Mesendoderm (in vitro differentiated cells): ENCODE measurements around the gene OPA1.

Source experiments
- DNase-seq: peaks from one replicate; pipeline ENCODE4 v3.0.0; 2013
- H2AK5ac ChIP-seq: 2 replicates; pipeline ENCODE4 v1.6.1; 2013; ENCODE audit warnings: low read length, inconsistent platforms
- H2BK120ac ChIP-seq: 2 replicates; pipeline ENCODE4 v1.6.1; 2013; ENCODE audit warnings: low read depth, mild to moderate bottlenecking, low read length, moderate library complexity, mixed read lengths
- H2BK15ac ChIP-seq: replicated peaks from 2 replicates; pipeline ENCODE4 v1.6.1; 2013; ENCODE audit warnings: low read depth, mild to moderate bottlenecking, moderate library complexity
- H2BK5ac ChIP-seq: 2 replicates; pipeline ENCODE4 v1.6.1; 2013; ENCODE audit warnings: low read length, inconsistent platforms
- H3K18ac ChIP-seq: 2 replicates; pipeline ENCODE4 v1.6.1; 2013; ENCODE audit warnings: mild to moderate bottlenecking, low read length, mixed read lengths
- H3K23ac ChIP-seq: one replicate; pipeline ENCODE4 v1.6.1; 2013; ENCODE audit warnings: low read length
- H3K27ac ChIP-seq: 2 replicates; pipeline ENCODE4 v1.5.1; 2013; ENCODE audit warnings: low read depth, mild to moderate bottlenecking, inconsistent platforms, low read length, moderate library complexity
- H3K27me3 ChIP-seq: 2 replicates; pipeline ENCODE4 v1.6.1; 2013; ENCODE audit warnings: low read length, control low read depth, mild to moderate bottlenecking, inconsistent platforms; ENCODE audit not compliant: insufficient read depth, poor library complexity
- H3K36me3 ChIP-seq: 2 replicates; pipeline ENCODE4 v1.6.1; 2013; ENCODE audit warnings: low read length, inconsistent platforms; ENCODE audit not compliant: control insufficient read depth, insufficient read depth
- H3K4ac ChIP-seq: one replicate; pipeline ENCODE4 v1.6.1; 2013; ENCODE audit warnings: low read depth, mild to moderate bottlenecking, low read length, moderate library complexity
- H3K4me1 ChIP-seq: 2 replicates; pipeline ENCODE4 v1.6.1; 2013; ENCODE audit warnings: low read depth, low read length, inconsistent platforms; ENCODE audit not compliant: control insufficient read depth
- H3K4me2 ChIP-seq: 2 replicates; pipeline ENCODE4 v1.6.1; 2013; ENCODE audit warnings: low read length
- H3K4me3 ChIP-seq: 2 replicates; pipeline ENCODE4 v1.5.1; 2013; ENCODE audit warnings: mild to moderate bottlenecking, low read length
- H3K56ac ChIP-seq: one replicate; pipeline ENCODE4 v1.6.1; 2013; ENCODE audit warnings: low read length
- H3K79me1 ChIP-seq: 2 replicates; pipeline ENCODE4 v1.6.1; 2013; ENCODE audit warnings: low read length, inconsistent platforms
- H3K79me2 ChIP-seq: 2 replicates; pipeline ENCODE4 v1.6.1; 2013; ENCODE audit warnings: mild to moderate bottlenecking, low read length; ENCODE audit not compliant: control insufficient read depth, insufficient read depth
- H3K9ac ChIP-seq: 2 replicates; pipeline ENCODE4 v1.6.1; 2013; ENCODE audit warnings: low read length, inconsistent platforms
- H4K5ac ChIP-seq: one replicate; pipeline ENCODE4 v1.6.1; 2013; ENCODE audit warnings: low read length
- H4K8ac ChIP-seq: one replicate; pipeline ENCODE4 v1.6.1; 2013; ENCODE audit warnings: low read depth, mild to moderate bottlenecking, control low read depth, low read length, moderate library complexity
- WGBS: extraction: QIAGEN DNeasy Blood & Tissue Kit; methylation state at CpG from one replicate; pipeline ENCODE4 v1.1.7; 2013; ENCODE audit warnings: low lambda C conversion rate, missing lambda C conversion rate; ENCODE audit not compliant: insufficient coverage; ENCODE audit errors: extremely low coverage; 5-methylcytosine and 5-hydroxymethylcytosine counted together

Gene OPA1

DNA sequence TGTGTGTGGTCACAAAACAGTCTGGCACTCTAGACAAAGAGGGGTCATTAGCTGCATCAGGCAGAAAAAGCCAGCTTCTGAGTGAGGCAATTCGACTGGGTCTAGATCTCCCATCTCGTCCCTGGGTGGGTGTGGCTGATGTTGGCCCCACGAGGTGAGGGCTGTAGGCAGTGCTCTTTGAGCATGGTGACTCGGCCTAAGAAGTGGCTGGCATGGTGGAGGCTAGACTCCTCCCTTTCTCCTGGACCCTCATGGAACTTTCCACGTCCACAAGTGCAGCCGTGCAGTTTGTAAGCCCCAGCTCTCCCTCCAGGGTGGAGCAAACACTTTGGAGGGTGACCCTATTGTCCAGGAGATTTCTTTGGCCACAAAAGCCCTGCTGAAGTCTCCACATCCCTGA lies 134.1 kb downstream of the OPA1 start:
- H3K27me3 ChIP-seq, result no peaks in the 10 kb centered on the region
- no peak overlapping the region for H3K9ac ChIP-seq
- H2BK15ac ChIP-seq, result no peak overlapping the region
- no peak overlapping the region for H2AK5ac ChIP-seq
- no peaks in the 10 kb centered on the region for H3K4me1 ChIP-seq
- no peak for DNase-seq
- H3K4me3 ChIP-seq, result no peak overlapping the region
- no CpG with 5 or more reads among the region's 6 CpGs for WGBS
- no peak overlapping the region for H4K5ac ChIP-seq
- H3K18ac ChIP-seq, result no peak overlapping the region
- H3K56ac ChIP-seq, result no peak overlapping the region
- H4K8ac ChIP-seq, result no peak overlapping the region
- H3K27ac ChIP-seq, result no peak overlapping the region
- H2BK120ac ChIP-seq, result no peak overlapping the region
- H3K36me3 ChIP-seq, result no peaks in the 10 kb centered on the region
- no peaks in the 10 kb centered on the region for H3K79me2 ChIP-seq
- no peak overlapping the region for H3K4me2 ChIP-seq
- H3K23ac ChIP-seq, result no peak overlapping the region
- no peak overlapping the region for H3K4ac ChIP-seq
- no peak overlapping the region for H2BK5ac ChIP-seq
- no peaks in the 10 kb centered on the region for H3K79me1 ChIP-seq

DNA sequence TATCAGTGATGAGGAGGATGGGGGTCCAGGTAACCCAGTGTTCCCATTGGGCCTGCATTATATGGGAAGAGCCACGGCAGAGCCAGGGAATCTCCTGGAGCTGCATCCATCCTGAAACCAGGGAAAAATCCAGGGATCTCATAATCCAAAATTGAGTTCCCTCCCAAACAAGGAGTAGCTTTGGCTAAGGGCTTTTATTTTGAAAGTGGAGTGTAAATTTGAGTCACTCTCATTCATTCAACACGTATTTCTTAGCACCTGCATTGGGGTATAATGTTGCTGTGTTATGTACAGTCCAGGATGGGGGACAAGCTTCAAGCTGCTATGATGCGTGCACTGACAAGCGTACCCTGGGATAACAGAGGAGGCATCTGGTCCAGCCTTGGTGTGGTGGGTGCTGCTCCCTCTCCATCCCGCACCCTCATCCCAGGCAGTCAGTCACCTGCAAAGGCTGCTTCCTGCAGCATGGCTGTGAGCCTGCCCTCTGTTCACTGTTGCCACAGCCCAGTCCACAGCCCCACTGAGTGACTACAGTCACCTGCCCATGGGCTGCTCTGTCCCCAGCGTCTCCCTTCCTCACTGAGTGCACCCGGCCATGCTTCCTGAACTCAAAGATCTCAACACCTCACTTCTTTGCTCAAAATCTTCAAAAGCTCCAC lies 135.6 kb downstream of the OPA1 start:
- WGBS, result no CpG with 5 or more reads among the region's 7 CpGs

DNA sequence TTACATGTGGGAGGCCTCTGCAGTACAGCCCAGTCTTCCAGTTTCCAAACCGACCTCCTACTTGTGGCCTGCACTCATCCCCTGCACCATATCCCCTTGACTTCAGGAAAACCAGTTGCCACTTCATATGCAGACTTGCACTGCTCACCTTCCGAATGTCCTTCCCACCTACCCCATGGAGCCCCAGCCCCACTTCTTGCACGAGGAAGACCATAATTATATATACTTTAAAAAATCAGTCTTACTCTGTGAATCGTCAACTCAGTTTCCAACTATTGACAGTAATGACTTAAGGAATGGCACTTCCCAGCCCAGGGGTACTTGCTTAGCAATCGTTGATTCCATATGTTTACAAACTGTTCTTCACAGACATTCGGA lies 136.1 kb downstream of the OPA1 start:
- Histone ChIP-seq H3K4ac (no peak overlapping the region), H2BK15ac (no peak overlapping the region), H3K4me1 (no peaks in the 10 kb centered on the region), H3K27me3 (no peaks in the 10 kb centered on the region), H3K56ac (no peak overlapping the region), H3K4me2 (no peak overlapping the region), H4K8ac (no peak overlapping the region), H3K4me3 (no peak overlapping the region), H2AK5ac (no peak overlapping the region), H4K5ac (no peak overlapping the region), H3K23ac (no peak overlapping the region), H3K18ac (no peak overlapping the region), H3K36me3 (no peaks in the 10 kb centered on the region), H2BK5ac (no peak overlapping the region), H2BK120ac (no peak overlapping the region), H3K79me2 (no peaks in the 10 kb centered on the region), H3K79me1 (no peaks in the 10 kb centered on the region), H3K9ac (no peak overlapping the region), H3K27ac (no peak overlapping the region)
- no CpG with 5 or more reads among the region's 6 CpGs for WGBS
- DNase-seq, result no peak

More for the DNA sequence above, 135.6 kb downstream of the OPA1 start:
- no peak overlapping the region for H4K5ac ChIP-seq
- no peak overlapping the region for H3K27ac ChIP-seq
- no peak overlapping the region for H3K4me3 ChIP-seq
- no peak overlapping the region for H3K4me2 ChIP-seq
- no peaks in the 10 kb centered on the region for H3K79me1 ChIP-seq
- H3K4me1 ChIP-seq, result no peaks in the 10 kb centered on the region
- no peak overlapping the region for H3K4ac ChIP-seq
- H2BK5ac ChIP-seq, result no peak overlapping the region
- no peak overlapping the region for H4K8ac ChIP-seq
- H2BK15ac ChIP-seq, result no peak overlapping the region
- no peak overlapping the region for H3K9ac ChIP-seq
- no peaks in the 10 kb centered on the region for H3K36me3 ChIP-seq
- DNase-seq, result no peak
- no peak overlapping the region for H2BK120ac ChIP-seq
- no peak overlapping the region for H3K56ac ChIP-seq
- no peaks in the 10 kb centered on the region for H3K79me2 ChIP-seq
- H2AK5ac ChIP-seq, result no peak overlapping the region
- H3K18ac ChIP-seq, result no peak overlapping the region
- no peak overlapping the region for H3K23ac ChIP-seq
- H3K27me3 ChIP-seq, result no peaks in the 10 kb centered on the region

DNA sequence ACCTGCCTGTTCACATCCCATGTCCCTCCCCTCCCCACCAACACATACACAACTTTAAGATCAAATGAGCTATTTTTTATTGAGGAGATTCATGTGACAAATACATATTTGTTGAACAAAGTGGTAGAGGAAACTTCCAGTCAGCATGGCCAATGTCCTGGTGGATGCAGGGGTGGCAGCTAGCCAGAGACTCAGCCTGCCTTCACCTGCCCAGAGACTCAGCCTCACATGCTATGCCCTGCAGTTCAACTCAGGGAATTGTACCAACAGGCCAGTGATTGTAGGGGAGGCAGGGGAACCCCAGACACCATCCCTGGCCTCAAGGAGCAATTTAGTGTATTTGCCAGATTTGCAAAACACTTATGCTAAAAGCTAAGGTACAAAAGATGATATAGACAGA lies 136.6 kb downstream of the OPA1 start:
- H3K27ac ChIP-seq, result no peak overlapping the region
- H4K8ac ChIP-seq, result no peak overlapping the region
- no peak overlapping the region for H2AK5ac ChIP-seq
- no peaks in the 10 kb centered on the region for H3K79me1 ChIP-seq
- no peak overlapping the region for H3K23ac ChIP-seq
- H2BK5ac ChIP-seq, result no peak overlapping the region
- H3K4me3 ChIP-seq, result no peak overlapping the region
- no peaks in the 10 kb centered on the region for H3K79me2 ChIP-seq
- no peak overlapping the region for H3K18ac ChIP-seq
- H3K9ac ChIP-seq, result no peak overlapping the region
- H2BK15ac ChIP-seq, result no peak overlapping the region
- H3K36me3 ChIP-seq, result no peaks in the 10 kb centered on the region
- H3K4me2 ChIP-seq, result no peak overlapping the region
- no peak overlapping the region for H2BK120ac ChIP-seq
- no peak for DNase-seq
- no peak overlapping the region for H3K4ac ChIP-seq
- H3K27me3 ChIP-seq, result no peaks in the 10 kb centered on the region
- no peak overlapping the region for H4K5ac ChIP-seq
- H3K56ac ChIP-seq, result no peak overlapping the region
- H3K4me1 ChIP-seq, result no peaks in the 10 kb centered on the region

DNA sequence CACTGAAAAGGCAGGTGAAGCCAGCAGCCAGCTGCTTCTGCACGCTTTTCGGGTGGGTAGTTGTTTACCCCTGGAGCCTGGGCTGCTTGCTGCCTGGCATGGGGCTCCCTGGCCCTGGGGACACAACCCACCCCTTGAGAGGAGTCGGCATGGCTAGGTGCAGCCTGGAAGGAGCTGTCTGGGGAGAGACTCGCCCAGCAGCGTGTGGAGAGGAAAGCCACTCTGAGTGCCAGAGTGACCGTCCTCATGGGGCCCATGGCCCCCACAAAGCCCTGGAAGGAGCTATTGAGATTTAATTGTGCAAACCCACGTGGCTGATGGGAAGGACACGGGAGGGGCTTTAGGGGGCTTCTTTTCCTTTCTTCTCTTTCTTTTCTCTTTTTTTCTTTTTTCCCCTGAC lies 137.5 kb downstream of the OPA1 start:
- Histone ChIP-seq H2BK5ac (no peak overlapping the region), H2BK15ac (no peak overlapping the region), H3K4me3 (no peak overlapping the region), H4K5ac (no peak overlapping the region), H3K4ac (no peak overlapping the region), H3K79me1 (no peaks in the 10 kb centered on the region), H3K27me3 (no peaks in the 10 kb centered on the region), H3K18ac (no peak overlapping the region), H2BK120ac (no peak overlapping the region), H3K23ac (peak overlapping the region; percentile 61), H3K56ac (no peak overlapping the region), H3K79me2 (no peaks in the 10 kb centered on the region), H3K4me1 (no peaks in the 10 kb centered on the region), H3K9ac (no peak overlapping the region), H3K4me2 (no peak overlapping the region), H3K36me3 (no peaks in the 10 kb centered on the region), H2AK5ac (no peak overlapping the region), H4K8ac (no peak overlapping the region), H3K27ac (no peak overlapping the region)
- no CpG with 5 or more reads among the region's 8 CpGs for WGBS
- DNase-seq, result no peak

DNA sequence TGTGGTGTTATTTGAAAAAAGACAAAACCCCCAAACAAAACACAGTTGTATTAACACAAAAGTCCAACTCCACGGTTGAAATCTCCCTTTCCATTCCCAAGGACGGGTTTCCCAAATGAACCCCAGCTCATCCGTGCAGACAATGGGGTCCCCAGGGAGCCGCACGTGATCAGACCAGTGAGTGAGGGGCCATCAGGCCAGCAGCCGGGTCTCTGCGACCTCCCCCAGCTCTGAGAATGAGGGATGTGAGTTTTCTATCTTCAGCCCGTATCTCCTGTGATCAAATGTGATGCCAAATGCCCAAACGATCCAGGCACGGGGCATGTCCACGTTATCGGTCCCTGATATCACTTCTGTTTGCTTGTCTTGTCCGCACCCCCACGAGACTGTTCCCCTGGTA lies 138.0 kb downstream of the OPA1 start:
- Histone ChIP-seq H3K4ac (no peak overlapping the region), H3K23ac (no peak overlapping the region), H4K8ac (no peak overlapping the region), H2BK5ac (no peak overlapping the region), H3K79me2 (no peaks in the 10 kb centered on the region), H3K4me2 (no peak overlapping the region), H3K56ac (no peak overlapping the region), H3K4me1 (no peaks in the 10 kb centered on the region), H2BK15ac (no peak overlapping the region), H3K27me3 (no peaks in the 10 kb centered on the region), H3K4me3 (no peak overlapping the region), H4K5ac (no peak overlapping the region), H3K9ac (no peak overlapping the region), H3K36me3 (no peaks in the 10 kb centered on the region), H3K79me1 (no peaks in the 10 kb centered on the region), H3K18ac (no peak overlapping the region), H2BK120ac (no peak overlapping the region), H2AK5ac (no peak overlapping the region), H3K27ac (no peak overlapping the region)
- no CpG with 5 or more reads among the region's 14 CpGs for WGBS
- DNase-seq, result no peak
